T-helper 1 cell treated with Interleukin-12 subunit alpha and Interleukin-12 subunit beta and Interleukin-4 antibody, amounts not matched to agents 30 μg/mL and 1 μg/mL, for 36 hours (primary cell): ENCODE measurements around the gene KLLN.
"Not testable (repeated sequence)": the region's sequence is repeated elsewhere in the genome, so short reads cannot be mapped to it uniquely, and the experiment has no call there.

Source experiments
- H3K27ac Mint-ChIP-seq: one replicate; pipeline ENCODE4 v1.8.0; 2021; ENCODE audit warnings: mild to moderate bottlenecking, mixed read lengths
- H3K27me3 Mint-ChIP-seq: one replicate; pipeline ENCODE4 v1.8.0; 2021; ENCODE audit warnings: low read depth, mixed read lengths
- H3K36me3 Mint-ChIP-seq: one replicate; pipeline ENCODE4 v1.8.0; 2021; ENCODE audit warnings: low read depth, mixed read lengths
- H3K4me1 Mint-ChIP-seq: one replicate; pipeline ENCODE4 v1.8.0; 2021; ENCODE audit warnings: low read depth, mixed read lengths
- H3K4me3 Mint-ChIP-seq: one replicate; pipeline ENCODE4 v1.8.0; 2021; ENCODE audit warnings: mild to moderate bottlenecking, moderate library complexity, mixed read lengths
- H3K9me3 Mint-ChIP-seq: one replicate; pipeline ENCODE4 v1.8.0; 2021; ENCODE audit warnings: mixed read lengths

KLLN gene

DNA sequence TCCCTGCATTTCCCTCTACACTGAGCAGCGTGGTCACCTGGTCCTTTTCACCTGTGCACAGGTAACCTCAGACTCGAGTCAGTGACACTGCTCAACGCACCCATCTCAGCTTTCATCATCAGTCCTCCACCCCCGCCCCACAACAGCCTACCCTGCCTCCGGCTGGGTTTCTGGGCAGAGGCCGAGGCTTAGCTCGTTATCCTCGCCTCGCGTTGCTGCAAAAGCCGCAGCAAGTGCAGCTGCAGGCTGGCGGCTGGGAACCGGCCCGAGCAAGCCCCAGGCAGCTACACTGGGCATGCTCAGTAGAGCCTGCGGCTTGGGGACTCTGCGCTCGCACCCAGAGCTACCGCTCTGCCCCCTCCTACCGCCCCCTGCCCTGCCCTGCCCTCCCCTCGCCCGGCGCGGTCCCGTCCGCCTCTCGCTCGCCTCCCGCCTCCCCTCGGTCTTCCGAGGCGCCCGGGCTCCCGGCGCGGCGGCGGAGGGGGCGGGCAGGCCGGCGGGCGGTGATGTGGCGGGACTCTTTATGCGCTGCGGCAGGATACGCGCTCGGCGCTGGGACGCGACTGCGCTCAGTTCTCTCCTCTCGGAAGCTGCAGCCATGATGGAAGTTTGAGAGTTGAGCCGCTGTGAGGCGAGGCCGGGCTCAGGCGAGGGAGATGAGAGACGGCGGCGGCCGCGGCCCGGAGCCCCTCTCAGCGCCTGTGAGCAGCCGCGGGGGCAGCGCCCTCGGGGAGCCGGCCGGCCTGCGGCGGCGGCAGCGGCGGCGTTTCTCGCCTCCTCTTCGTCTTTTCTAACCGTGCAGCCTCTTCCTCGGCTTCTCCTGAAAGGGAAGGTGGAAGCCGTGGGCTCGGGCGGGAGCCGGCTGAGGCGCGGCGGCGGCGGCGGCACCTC lies at the start of gene KLLN, which contains the start of gene PTEN:
Gene KLLN, minus strand, starts transcription at position 481 of the 891 bp plus-strand sequence. CDS start 1,046 bp downstream, outside the sequence.
Gene PTEN, plus strand, starts transcription at position 573 of the 891 bp plus-strand sequence. CDS start 845 bp downstream, outside the sequence.
- Mint-ChIP-seq H3K4me1 (peaks cover 40% of the 10 kb centered on the region), H3K4me3 (peak within 1 kb of the TSS; percentile 97), H3K27me3 (peaks cover 4% of the 10 kb centered on the region), H3K36me3 (peaks cover 19% of the 10 kb centered on the region), H3K9me3 (no peaks in the 10 kb centered on the region), H3K27ac (peak within 1 kb of the TSS; percentile 93)

- not testable (repeated sequence) for H3K27ac Mint-ChIP-seq, H3K27me3 Mint-ChIP-seq, H3K4me3 Mint-ChIP-seq
Measured at GRCh38 chr10:87903396-87903795, 40.1 kb upstream of the KLLN start.

GRCh38 chr10:87897957-87898356 lies 34.6 kb upstream of the KLLN start:
- H3K27ac Mint-ChIP-seq, result not testable (repeated sequence)
- Mint-ChIP-seq H3K4me1 (peaks cover 24% of the 10 kb centered on the region), H3K36me3 (peaks cover 65% of the 10 kb centered on the region)

More at GRCh38 chr10:87903396-87903795, 40.1 kb upstream of the KLLN start:
- Mint-ChIP-seq H3K9me3 (peaks cover 25% of the 10 kb centered on the region), H3K4me1 (peaks cover 22% of the 10 kb centered on the region), H3K36me3 (peaks cover 67% of the 10 kb centered on the region)

DNA sequence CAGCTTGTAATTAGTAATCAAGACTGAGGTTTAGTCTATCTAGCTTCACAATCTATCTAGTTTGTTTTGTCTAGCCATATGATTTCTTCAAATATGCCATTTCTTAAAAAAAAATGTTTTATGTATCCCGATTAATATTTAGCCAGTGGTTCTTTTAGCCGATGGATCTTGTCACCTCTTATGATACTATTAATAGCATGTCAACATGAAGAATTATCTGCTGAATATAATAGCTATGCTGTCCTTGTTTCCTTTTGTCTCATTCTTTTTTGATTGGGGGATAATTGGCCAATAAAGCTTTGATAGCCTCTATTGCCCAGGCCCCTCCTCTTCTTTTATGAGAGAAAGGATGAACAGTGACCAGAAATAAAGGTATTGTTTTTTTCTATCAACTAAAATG lies 32.9 kb upstream of the KLLN start:
- Mint-ChIP-seq H3K4me3 (no peak overlapping the region), H3K36me3 (peaks cover 56% of the 10 kb centered on the region), H3K27me3 (no peaks in the 10 kb centered on the region), H3K27ac (no peak overlapping the region), H3K9me3 (peaks cover 13% of the 10 kb centered on the region), H3K4me1 (peaks cover 24% of the 10 kb centered on the region)

More at GRCh38 chr10:87897957-87898356, 34.6 kb upstream of the KLLN start:
- H3K4me3 Mint-ChIP-seq, H3K27me3 Mint-ChIP-seq: not testable (repeated sequence)
- peaks cover 22% of the 10 kb centered on the region for H3K9me3 Mint-ChIP-seq

GRCh38 chr10:87895430-87895829 lies 32.1 kb upstream of the KLLN start:
- Mint-ChIP-seq H3K4me1 (peaks cover 17% of the 10 kb centered on the region), H3K9me3 (peaks cover 8% of the 10 kb centered on the region), H3K27ac (no peak overlapping the region), H3K27me3 (no peaks in the 10 kb centered on the region), H3K4me3 (no peak overlapping the region), H3K36me3 (peaks cover 49% of the 10 kb centered on the region)

GRCh38 chr10:87887548-87888289 lies 24.4 kb upstream of the KLLN start:
- no peak overlapping the region for H3K27ac Mint-ChIP-seq
- peaks cover 41% of the 10 kb centered on the region for H3K36me3 Mint-ChIP-seq
- H3K9me3 Mint-ChIP-seq, result peaks cover 17% of the 10 kb centered on the region
- H3K4me3 Mint-ChIP-seq, result no peak overlapping the region
- no peaks in the 10 kb centered on the region for H3K27me3 Mint-ChIP-seq
- peaks cover 11% of the 10 kb centered on the region for H3K4me1 Mint-ChIP-seq

GRCh38 chr10:87887146-87887545 lies 23.8 kb upstream of the KLLN start:
- Mint-ChIP-seq H3K4me3 (no peak overlapping the region), H3K9me3 (peaks cover 17% of the 10 kb centered on the region), H3K27ac (no peak overlapping the region)

DNA sequence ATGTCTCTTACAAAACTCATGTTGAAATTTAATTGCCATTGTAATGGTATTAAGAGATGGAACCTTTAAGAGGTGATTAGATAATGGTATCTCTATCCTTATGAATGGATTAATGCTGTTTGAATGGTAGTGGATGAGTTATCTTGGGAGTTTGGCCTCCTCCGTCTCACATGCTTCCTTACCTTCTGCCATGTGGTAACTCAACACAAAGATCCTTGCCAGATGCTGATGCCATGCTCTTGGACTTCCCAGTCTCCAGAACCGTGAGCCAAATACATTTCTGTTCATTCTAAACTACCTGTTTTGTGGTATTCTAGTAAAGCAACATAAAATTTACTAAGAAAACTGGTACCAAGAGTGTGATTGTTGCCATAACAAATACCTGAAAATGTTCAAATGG lies 23.3 kb upstream of the KLLN start:
- Mint-ChIP-seq H3K4me1 (peaks cover 12% of the 10 kb centered on the region), H3K36me3 (peaks cover 43% of the 10 kb centered on the region), H3K27ac (no peak overlapping the region)

More at GRCh38 chr10:87887146-87887545, 23.8 kb upstream of the KLLN start:
- Mint-ChIP-seq H3K4me1 (peaks cover 9% of the 10 kb centered on the region), H3K27me3 (no peaks in the 10 kb centered on the region), H3K36me3 (peaks cover 39% of the 10 kb centered on the region)

GRCh38 chr10:87882555-87883294 lies 19.4 kb upstream of the KLLN start:
- H3K4me1 Mint-ChIP-seq, result peaks cover 14% of the 10 kb centered on the region
- H3K4me3 Mint-ChIP-seq, result no peak overlapping the region
- peaks cover 56% of the 10 kb centered on the region for H3K36me3 Mint-ChIP-seq
- no peak overlapping the region for H3K27ac Mint-ChIP-seq
- H3K9me3 Mint-ChIP-seq, result peaks cover 26% of the 10 kb centered on the region
- H3K27me3 Mint-ChIP-seq, result no peaks in the 10 kb centered on the region

More for the DNA sequence above, 23.3 kb upstream of the KLLN start:
- H3K4me3 Mint-ChIP-seq, result no peak overlapping the region
- no peaks in the 10 kb centered on the region for H3K27me3 Mint-ChIP-seq
- peaks cover 17% of the 10 kb centered on the region for H3K9me3 Mint-ChIP-seq

GRCh38 chr10:87881373-87882059 lies 18.2 kb upstream of the KLLN start:
- H3K27ac Mint-ChIP-seq, H3K4me3 Mint-ChIP-seq, H3K27me3 Mint-ChIP-seq: not testable (repeated sequence)
- H3K36me3 Mint-ChIP-seq, result peaks cover 44% of the 10 kb centered on the region
- H3K4me1 Mint-ChIP-seq, result peaks cover 11% of the 10 kb centered on the region
- H3K9me3 Mint-ChIP-seq, result peaks cover 19% of the 10 kb centered on the region

DNA sequence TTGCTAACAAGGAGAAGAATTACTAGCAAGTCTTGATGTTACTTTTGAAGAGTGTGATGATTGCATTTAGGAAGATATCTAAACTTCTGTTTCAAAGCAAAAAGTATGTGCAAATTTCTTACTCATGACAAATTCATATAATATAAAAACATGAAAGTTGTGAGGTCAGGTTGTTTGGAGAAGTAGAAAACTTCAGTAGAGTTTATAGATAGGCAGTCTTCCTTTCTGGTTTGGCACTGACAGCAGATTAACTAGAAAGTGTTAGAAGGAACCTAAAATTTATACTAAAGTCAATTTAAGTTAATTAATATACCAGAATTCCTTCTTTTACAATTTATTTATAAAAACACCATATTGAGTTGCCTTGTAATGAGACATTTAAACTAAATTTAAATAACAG lies 17.0 kb upstream of the KLLN start:
- peaks cover 34% of the 10 kb centered on the region for H3K36me3 Mint-ChIP-seq

GRCh38 chr10:87878664-87879459 lies 15.5 kb upstream of the KLLN start:
- Mint-ChIP-seq H3K36me3 (peaks cover 34% of the 10 kb centered on the region), H3K4me3 (no peak overlapping the region), H3K9me3 (peaks cover 9% of the 10 kb centered on the region), H3K27ac (no peak overlapping the region), H3K4me1 (peaks cover 14% of the 10 kb centered on the region), H3K27me3 (no peaks in the 10 kb centered on the region)

More for the DNA sequence above, 17.0 kb upstream of the KLLN start:
- Mint-ChIP-seq H3K4me3 (no peak overlapping the region), H3K27me3 (no peaks in the 10 kb centered on the region), H3K9me3 (peaks cover 9% of the 10 kb centered on the region), H3K27ac (no peak overlapping the region), H3K4me1 (peaks cover 11% of the 10 kb centered on the region)

DNA sequence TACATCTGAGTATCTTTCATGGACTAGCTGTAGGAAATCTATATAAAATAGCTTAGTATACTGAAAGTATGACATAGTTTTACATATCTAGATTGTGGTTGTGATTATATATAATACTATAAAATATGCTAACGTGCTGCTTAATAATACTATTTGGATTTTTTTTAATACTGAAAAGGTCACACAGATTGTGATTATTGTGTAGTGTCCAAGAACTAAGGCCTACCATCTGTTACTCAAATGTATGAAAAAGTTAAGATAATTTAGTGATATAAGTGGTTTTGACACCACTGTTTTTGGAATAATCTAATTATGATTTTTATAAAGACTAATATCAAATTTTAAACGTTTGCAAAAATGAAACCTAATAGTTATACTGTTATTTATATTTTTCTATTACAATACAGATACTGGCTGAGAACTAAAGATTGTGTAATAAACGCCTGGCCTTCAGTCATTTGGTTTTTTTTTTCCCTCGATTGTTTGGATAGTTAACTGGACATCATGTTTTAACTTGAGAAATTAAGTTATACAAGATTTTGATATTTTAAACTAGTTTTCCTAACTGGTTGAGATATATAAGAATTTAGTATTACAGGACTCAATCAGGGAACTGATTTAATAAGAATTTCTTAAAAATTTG lies 12.7 kb upstream of the KLLN start:
- Mint-ChIP-seq H3K9me3 (peaks cover 6% of the 10 kb centered on the region), H3K27ac (no peak overlapping the region), H3K27me3 (no peaks in the 10 kb centered on the region), H3K4me1 (peaks cover 14% of the 10 kb centered on the region), H3K36me3 (peaks cover 19% of the 10 kb centered on the region), H3K4me3 (no peak overlapping the region)
